Measurements from ENCODE around the gene NKAPL. TPM values are rescaled to one million over a fixed set of nuclear protein-coding genes. Genes with fewer than 3 reads are reported as not detected.

NKAPL gene
- polyA plus RNA-seq (ENCODE audit: insufficient read length), result 1.1 TPM

GRCh38 chr6:28258877-28259777 is at the start of gene NKAPL:
Gene NKAPL (plus strand): TSS chr6:28259297. CDS start chr6:28259372, 75 bp downstream.
- DNase-seq (ENCODE audit: low read depth), result no peak

GRCh38 chr6:28209753-28210535 is 49.2 kb upstream of the NKAPL start:
- no peak for DNase-seq (ENCODE audit: low read depth)

- no peak for DNase-seq (ENCODE audit: low read depth)
Measured at GRCh38 chr6:28211840-28212509, 47.1 kb upstream of the NKAPL start.

GRCh38 chr6:28212510-28213212 is 46.4 kb upstream of the NKAPL start:
- no peak for DNase-seq (ENCODE audit: low read depth)

- DNase-seq (ENCODE audit: low read depth), result no peak
Measured at GRCh38 chr6:28213213-28213523, 45.9 kb upstream of the NKAPL start.

GRCh38 chr6:28215425-28215824 is 43.7 kb upstream of the NKAPL start:
- no peak for DNase-seq (ENCODE audit: low read depth)

- DNase-seq (ENCODE audit: low read depth), result no peak
Measured at GRCh38 chr6:28217890-28218289, 41.2 kb upstream of the NKAPL start.

GRCh38 chr6:28218312-28219248 is 40.5 kb upstream of the NKAPL start:
- no peak for DNase-seq (ENCODE audit: low read depth)

- DNase-seq (ENCODE audit: low read depth), result no peak
Measured at GRCh38 chr6:28220257-28221133, 38.6 kb upstream of the NKAPL start.

- no peak for DNase-seq (ENCODE audit: low read depth)
Measured at GRCh38 chr6:28224131-28225055, 34.7 kb upstream of the NKAPL start.

GRCh38 chr6:28225056-28225834 is 33.9 kb upstream of the NKAPL start, which contains the start of gene ZSCAN9:
Gene ZSCAN9 (plus strand): TSS chr6:28225275. CDS start chr6:28227085, 1,810 bp downstream.
- peak; percentile 54 for DNase-seq (ENCODE audit: low read depth)

GRCh38 chr6:28226460-28226859 is 32.6 kb upstream of the NKAPL start:
- DNase-seq (ENCODE audit: low read depth), result no peak

- DNase-seq (ENCODE audit: low read depth), result no peak
Measured at GRCh38 chr6:28232785-28233184, 26.3 kb upstream of the NKAPL start.

GRCh38 chr6:28235912-28236452 is 23.1 kb upstream of the NKAPL start:
- no peak for DNase-seq (ENCODE audit: low read depth)

- no peak for DNase-seq (ENCODE audit: low read depth)
Measured at GRCh38 chr6:28239636-28240035, 19.5 kb upstream of the NKAPL start.

GRCh38 chr6:28240471-28240870 is 18.6 kb upstream of the NKAPL start:
- DNase-seq (ENCODE audit: low read depth), result no peak

- no peak for DNase-seq (ENCODE audit: low read depth)
Measured at GRCh38 chr6:28243946-28244345, 15.2 kb upstream of the NKAPL start.
